Measurements from ENCODE around the gene UMPS.
"Not testable (repeated sequence)": the region's sequence is repeated elsewhere in the genome, so short reads cannot be mapped to it uniquely, and the experiment has no call there.

The UMPS gene

DNA sequence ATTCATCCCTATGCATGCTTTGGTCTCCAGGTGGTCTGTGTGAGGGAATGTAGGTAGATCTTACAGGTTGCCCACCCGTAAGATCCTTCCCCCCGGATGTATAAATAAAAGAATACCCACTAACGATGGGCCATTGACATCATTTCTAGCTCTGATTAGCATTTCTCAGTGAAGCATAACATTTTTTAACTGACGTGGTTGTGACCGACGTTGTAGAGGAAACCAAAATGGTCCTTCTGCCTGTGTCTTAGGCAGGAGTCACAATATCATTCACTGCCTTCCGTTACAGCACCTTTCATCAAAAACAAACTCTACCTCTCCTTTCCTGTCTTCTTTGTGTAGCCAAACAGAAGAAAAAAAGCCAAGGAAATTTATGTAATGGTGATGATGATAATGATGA, 27.3 kb upstream of the UMPS start:
- TF ChIP-seq, protein P1, sequence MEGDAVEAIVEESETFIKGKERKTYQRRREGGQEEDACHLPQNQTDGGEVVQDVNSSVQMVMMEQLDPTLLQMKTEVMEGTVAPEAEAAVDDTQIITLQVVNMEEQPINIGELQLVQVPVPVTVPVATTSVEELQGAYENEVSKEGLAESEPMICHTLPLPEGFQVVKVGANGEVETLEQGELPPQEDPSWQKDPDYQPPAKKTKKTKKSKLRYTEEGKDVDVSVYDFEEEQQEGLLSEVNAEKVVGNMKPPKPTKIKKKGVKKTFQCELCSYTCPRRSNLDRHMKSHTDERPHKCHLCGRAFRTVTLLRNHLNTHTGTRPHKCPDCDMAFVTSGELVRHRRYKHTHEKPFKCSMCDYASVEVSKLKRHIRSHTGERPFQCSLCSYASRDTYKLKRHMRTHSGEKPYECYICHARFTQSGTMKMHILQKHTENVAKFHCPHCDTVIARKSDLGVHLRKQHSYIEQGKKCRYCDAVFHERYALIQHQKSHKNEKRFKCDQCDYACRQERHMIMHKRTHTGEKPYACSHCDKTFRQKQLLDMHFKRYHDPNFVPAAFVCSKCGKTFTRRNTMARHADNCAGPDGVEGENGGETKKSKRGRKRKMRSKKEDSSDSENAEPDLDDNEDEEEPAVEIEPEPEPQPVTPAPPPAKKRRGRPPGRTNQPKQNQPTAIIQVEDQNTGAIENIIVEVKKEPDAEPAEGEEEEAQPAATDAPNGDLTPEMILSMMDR (IDR thresholded peaks at IDR 0.05; ENCODE audit: extremely low read depth, insufficient read depth, missing control alignments) = no peak
- in situ Hi-C loops (cut with MboI; ENCODE audit: low pct_unique_long_range_greater_than_20kb, low sequenced_read_pairs, unreplicated experiment) = no loop called here
- no peak for DNase-seq (ENCODE audit: low spot score)

GRCh38 chr3:124705552-124705951, 24.7 kb upstream of the UMPS start:
- in situ Hi-C loops (cut with MboI; ENCODE audit: low pct_unique_long_range_greater_than_20kb, low sequenced_read_pairs, unreplicated experiment) = no loop called here
- DNase-seq (ENCODE audit: low spot score) = no peak
- TF ChIP-seq, protein P1 (IDR thresholded peaks at IDR 0.05; ENCODE audit: extremely low read depth, insufficient read depth, missing control alignments) = no peak

DNA sequence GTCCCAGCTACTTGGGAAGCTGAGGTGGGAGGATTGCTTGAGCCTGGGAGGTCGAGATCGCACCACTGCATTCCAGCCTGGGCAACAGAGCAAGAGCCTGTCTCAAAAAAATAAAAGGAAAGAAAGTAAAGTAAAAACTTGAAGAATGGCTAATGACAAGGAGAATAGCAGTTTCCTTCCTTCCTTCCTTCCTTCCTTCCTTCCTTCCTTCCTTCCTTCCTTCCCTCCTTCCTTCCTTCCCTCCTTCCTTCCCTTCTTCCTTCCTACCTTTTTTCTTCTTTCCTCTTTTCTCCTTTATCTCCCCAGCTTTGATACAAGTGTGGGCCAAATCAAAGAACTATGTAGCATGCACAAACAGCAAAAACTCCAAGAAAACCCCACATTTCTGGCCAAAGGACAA, 23.0 kb upstream of the UMPS start:
- DNase-seq (ENCODE audit: low spot score); in situ Hi-C loops (cut with MboI; ENCODE audit: low pct_unique_long_range_greater_than_20kb, low sequenced_read_pairs, unreplicated experiment): not testable (repeated sequence)

- in situ Hi-C loops (cut with MboI; ENCODE audit: low pct_unique_long_range_greater_than_20kb, low sequenced_read_pairs, unreplicated experiment) = no loop called here
- DNase-seq (ENCODE audit: low spot score) = no peak
Observed at GRCh38 chr3:124707656-124708062, 22.6 kb upstream of the UMPS start.

DNA sequence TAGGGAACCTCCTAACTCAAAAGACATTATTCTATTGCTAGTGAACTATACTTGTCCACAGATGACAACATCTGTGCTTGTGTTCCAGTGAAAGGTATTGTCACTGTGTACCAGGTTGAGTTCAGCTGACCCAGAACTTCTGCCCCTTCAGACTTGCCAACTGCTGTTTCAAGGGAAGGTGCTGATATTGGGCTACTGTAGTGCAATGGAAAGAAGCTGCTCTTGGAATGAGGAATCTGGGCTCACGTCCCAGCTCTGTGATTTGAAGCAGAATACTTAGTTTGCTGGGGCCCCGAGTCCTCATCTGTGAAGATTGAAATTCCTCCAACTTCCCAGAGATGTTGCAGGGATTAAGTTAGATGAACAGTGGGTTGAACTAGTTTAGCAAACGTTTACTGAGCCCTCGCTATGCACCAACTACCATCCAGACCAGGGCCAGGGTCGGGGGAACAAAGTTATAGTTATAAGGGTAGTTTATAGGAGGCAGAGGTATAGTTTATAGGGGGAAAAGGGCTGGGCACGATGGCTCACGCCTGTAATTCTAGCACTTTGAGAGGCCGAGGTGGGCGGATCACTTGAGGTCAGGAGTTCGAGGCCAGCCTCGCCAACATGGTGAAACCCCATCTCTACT, 15.9 kb upstream of the UMPS start:
- TF ChIP-seq, protein P1 (IDR thresholded peaks at IDR 0.05; ENCODE audit: extremely low read depth, insufficient read depth, missing control alignments) = no peak
- DNase-seq (ENCODE audit: low spot score) = no peak
- in situ Hi-C loops (cut with MboI; ENCODE audit: low pct_unique_long_range_greater_than_20kb, low sequenced_read_pairs, unreplicated experiment) = no loop called here

More at GRCh38 chr3:124707656-124708062, 22.6 kb upstream of the UMPS start:
- TF ChIP-seq, protein P1 (IDR thresholded peaks at IDR 0.05; ENCODE audit: extremely low read depth, insufficient read depth, missing control alignments) = no peak

DNA sequence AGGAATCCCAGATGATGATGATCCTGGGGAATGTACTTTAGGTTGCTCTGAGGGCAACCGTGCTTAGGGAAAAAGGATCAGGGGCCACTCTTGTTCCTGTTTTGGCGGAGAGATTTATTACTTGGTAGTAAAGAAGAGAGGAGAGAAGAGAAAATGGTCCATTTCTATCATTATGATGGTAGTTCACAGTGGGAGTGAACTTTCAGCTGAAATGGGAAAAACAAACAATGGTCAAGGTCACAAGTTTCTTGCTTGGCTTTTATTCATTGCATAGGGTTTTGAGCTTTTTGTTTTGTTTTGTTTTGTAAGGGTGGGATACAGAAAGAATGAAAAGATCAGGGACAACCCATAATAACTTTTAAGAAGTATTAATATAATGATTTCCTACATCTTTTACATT, 7.7 kb upstream of the UMPS start:
- TF ChIP-seq, protein P1 (IDR thresholded peaks at IDR 0.05; ENCODE audit: extremely low read depth, insufficient read depth, missing control alignments) = no peak
- DNase-seq (ENCODE audit: low spot score) = no peak
- in situ Hi-C loops (cut with MboI; ENCODE audit: low pct_unique_long_range_greater_than_20kb, low sequenced_read_pairs, unreplicated experiment) = no loop called here

DNA sequence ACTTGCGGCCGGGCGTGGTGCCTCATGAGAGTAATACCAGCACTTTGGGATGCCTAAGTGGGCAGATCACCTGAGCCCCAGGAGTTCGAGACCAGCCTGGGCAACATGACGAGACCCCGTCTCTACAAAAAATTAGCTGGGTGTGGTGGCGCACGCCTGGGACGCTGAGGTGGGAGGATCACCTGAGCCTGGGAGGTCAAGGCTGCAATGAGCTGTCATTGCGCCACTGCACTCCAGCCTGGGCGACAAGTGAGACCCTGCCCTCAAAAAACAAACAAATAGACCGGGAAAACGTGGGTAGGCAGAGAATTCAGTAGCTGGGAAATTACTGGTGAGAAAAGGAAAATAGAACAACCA, 667 bp downstream of the UMPS start:
- TF ChIP-seq, protein P1 (IDR thresholded peaks at IDR 0.05; ENCODE audit: extremely low read depth, insufficient read depth, missing control alignments) = no peak
- DNase-seq (ENCODE audit: low spot score) = no peak
- in situ Hi-C loops (cut with MboI; ENCODE audit: low pct_unique_long_range_greater_than_20kb, low sequenced_read_pairs, unreplicated experiment) = no loop called here

All from GM13977 (cell line).